Measurements from ENCODE around the gene NSUN7.

NSUN7 gene

DNA sequence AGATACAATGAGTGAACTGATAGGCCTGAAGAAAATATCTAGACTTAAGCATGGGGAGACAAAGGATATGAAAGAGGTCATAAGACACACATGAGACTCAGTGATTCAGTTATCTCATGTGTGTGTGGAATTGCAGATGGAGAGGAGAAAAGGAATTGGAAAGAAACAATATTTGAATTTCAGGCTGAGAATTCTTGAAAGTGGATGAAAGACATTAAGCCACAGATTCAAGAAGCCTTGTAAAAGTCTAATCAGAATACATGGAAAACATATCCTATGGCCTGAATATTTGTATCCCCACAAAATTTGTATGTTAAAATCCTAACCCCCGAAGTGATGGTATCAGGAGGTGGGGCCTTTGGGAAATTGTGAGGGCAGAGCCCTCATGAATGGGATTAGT, 28.3 kb downstream of the NSUN7 start:
- Histone ChIP-seq H4K20me1 (ENCODE audit: insufficient read depth, low read length) (no peaks in the 10 kb centered on the region), H3K9ac (ENCODE audit: low read length) (no peak overlapping the region), H2AFZ (ENCODE audit: low read length) (no peak overlapping the region), H3K4me3 (ENCODE audit: low read depth, low read length, poor library complexity, severe bottlenecking) (no peak overlapping the region), H3K4me2 (ENCODE audit: low read length) (no peak overlapping the region), H3K27me3 (ENCODE audit: insufficient read depth, low read length) (no peaks in the 10 kb centered on the region), H3K79me2 (ENCODE audit: insufficient read depth, low read length) (no peaks in the 10 kb centered on the region), H3K27ac (ENCODE audit: low read depth, low read length, poor library complexity, severe bottlenecking) (no peak overlapping the region), H3K4me1 (ENCODE audit: insufficient read depth, low read length, severe bottlenecking) (no peaks in the 10 kb centered on the region), H3K9me2 (ENCODE audit: low read depth, low read length) (no peaks in the 10 kb centered on the region), H3K36me3 (ENCODE audit: insufficient read depth, low read length) (no peaks in the 10 kb centered on the region), H3K9me3 (ENCODE audit: low read length) (no peaks in the 10 kb centered on the region), H3F3A (ENCODE audit: insufficient read depth, low read length) (no peaks in the 10 kb centered on the region)
- TF ChIP-seq EZH2 (IDR thresholded peaks at IDR 0.05; ENCODE audit: borderline replicate concordance, low read length), result no peak
- TF ChIP-seq, protein P1, sequence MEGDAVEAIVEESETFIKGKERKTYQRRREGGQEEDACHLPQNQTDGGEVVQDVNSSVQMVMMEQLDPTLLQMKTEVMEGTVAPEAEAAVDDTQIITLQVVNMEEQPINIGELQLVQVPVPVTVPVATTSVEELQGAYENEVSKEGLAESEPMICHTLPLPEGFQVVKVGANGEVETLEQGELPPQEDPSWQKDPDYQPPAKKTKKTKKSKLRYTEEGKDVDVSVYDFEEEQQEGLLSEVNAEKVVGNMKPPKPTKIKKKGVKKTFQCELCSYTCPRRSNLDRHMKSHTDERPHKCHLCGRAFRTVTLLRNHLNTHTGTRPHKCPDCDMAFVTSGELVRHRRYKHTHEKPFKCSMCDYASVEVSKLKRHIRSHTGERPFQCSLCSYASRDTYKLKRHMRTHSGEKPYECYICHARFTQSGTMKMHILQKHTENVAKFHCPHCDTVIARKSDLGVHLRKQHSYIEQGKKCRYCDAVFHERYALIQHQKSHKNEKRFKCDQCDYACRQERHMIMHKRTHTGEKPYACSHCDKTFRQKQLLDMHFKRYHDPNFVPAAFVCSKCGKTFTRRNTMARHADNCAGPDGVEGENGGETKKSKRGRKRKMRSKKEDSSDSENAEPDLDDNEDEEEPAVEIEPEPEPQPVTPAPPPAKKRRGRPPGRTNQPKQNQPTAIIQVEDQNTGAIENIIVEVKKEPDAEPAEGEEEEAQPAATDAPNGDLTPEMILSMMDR (IDR thresholded peaks at IDR 0.05; ENCODE audit: low read length), result no peak

DNA sequence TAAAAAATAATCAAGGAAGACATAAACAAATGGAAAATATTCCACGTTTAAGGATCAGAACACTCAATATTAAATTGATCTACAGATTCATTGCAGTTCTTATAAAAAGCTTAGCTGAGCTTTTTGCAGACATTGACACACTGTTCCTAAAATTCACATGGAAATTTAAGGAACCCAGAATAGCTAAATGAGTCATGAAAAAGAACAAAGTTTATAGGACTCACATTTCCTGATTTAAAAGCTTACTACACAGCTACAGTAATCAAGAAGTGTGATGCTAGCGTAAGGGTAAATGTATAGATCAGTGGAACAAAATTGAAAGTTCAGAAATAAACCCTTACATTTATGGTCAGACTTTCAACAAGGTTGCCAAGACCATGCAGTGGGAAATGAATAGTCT, 33.1 kb downstream of the NSUN7 start:
- TF ChIP-seq, protein P1 (IDR thresholded peaks at IDR 0.05; ENCODE audit: low read length), result no peak
- TF ChIP-seq EZH2 (IDR thresholded peaks at IDR 0.05; ENCODE audit: borderline replicate concordance, low read length), result no peak
- H3K27ac ChIP-seq (ENCODE audit: low read depth, low read length, poor library complexity, severe bottlenecking), result no peak overlapping the region
- no peaks in the 10 kb centered on the region for H3K36me3 ChIP-seq (ENCODE audit: insufficient read depth, low read length)
- no peaks in the 10 kb centered on the region for H3K79me2 ChIP-seq (ENCODE audit: insufficient read depth, low read length)
- H4K20me1 ChIP-seq (ENCODE audit: insufficient read depth, low read length), result no peaks in the 10 kb centered on the region
- H3K9ac ChIP-seq (ENCODE audit: low read length), result no peak overlapping the region
- H3K9me3 ChIP-seq (ENCODE audit: low read length), result no peaks in the 10 kb centered on the region
- H3K4me2 ChIP-seq (ENCODE audit: low read length), result no peak overlapping the region
- no peak overlapping the region for H2AFZ ChIP-seq (ENCODE audit: low read length)
- no peak overlapping the region for H3K4me3 ChIP-seq (ENCODE audit: low read depth, low read length, poor library complexity, severe bottlenecking)
- no peaks in the 10 kb centered on the region for H3F3A ChIP-seq (ENCODE audit: insufficient read depth, low read length)
- no peaks in the 10 kb centered on the region for H3K4me1 ChIP-seq (ENCODE audit: insufficient read depth, low read length, severe bottlenecking)
- H3K27me3 ChIP-seq (ENCODE audit: insufficient read depth, low read length), result no peaks in the 10 kb centered on the region
- H3K9me2 ChIP-seq (ENCODE audit: low read depth, low read length), result no peaks in the 10 kb centered on the region

DNA sequence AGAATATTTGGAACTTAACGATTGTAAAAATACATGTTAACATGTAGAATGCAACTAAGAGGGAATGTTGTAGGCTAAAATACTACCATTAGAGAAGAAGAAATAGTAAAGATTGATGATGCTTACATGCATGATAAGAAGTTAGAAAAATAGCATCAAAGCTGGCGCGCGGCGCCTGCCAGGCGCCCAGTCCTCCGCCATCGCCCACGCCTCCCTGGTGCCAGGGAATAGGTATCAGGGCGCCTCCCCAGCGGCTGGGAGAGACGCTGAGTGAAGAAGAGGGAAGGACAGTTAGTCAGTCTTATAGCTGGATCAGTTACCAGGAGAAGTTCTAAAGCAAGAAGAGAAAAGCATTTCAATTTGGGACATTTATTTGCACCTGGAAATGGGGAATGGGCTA, 36.0 kb downstream of the NSUN7 start:
- Histone ChIP-seq H3K9ac (ENCODE audit: low read length) (no peak overlapping the region), H3K79me2 (ENCODE audit: insufficient read depth, low read length) (no peaks in the 10 kb centered on the region), H3F3A (ENCODE audit: insufficient read depth, low read length) (no peaks in the 10 kb centered on the region), H3K9me2 (ENCODE audit: low read depth, low read length) (no peaks in the 10 kb centered on the region), H3K9me3 (ENCODE audit: low read length) (no peaks in the 10 kb centered on the region), H2AFZ (ENCODE audit: low read length) (no peak overlapping the region), H3K4me3 (ENCODE audit: low read depth, low read length, poor library complexity, severe bottlenecking) (no peak overlapping the region), H3K27me3 (ENCODE audit: insufficient read depth, low read length) (no peaks in the 10 kb centered on the region), H3K4me1 (ENCODE audit: insufficient read depth, low read length, severe bottlenecking) (no peaks in the 10 kb centered on the region), H4K20me1 (ENCODE audit: insufficient read depth, low read length) (no peaks in the 10 kb centered on the region), H3K36me3 (ENCODE audit: insufficient read depth, low read length) (no peaks in the 10 kb centered on the region), H3K4me2 (ENCODE audit: low read length) (no peak overlapping the region), H3K27ac (ENCODE audit: low read depth, low read length, poor library complexity, severe bottlenecking) (no peak overlapping the region)
- TF ChIP-seq, protein P1 (IDR thresholded peaks at IDR 0.05; ENCODE audit: low read length), result no peak
